Nephron (organoid): ENCODE results near the gene ZNF155.
A peak's percentile ranks its signal among the peaks of the same experiment; 100 is the strongest.

Source experiments
- H3K27ac Mint-ChIP-seq, 3 experiments: 2 replicates each; pipeline ENCODE4 v1.8.0; 2020; ENCODE audit warnings: mixed read lengths in 3 of 3, mild to moderate bottlenecking in 2 of 3, moderate library complexity in 1 of 3
- H3K27me3 Mint-ChIP-seq: 2 replicates; pipeline ENCODE4 v1.8.0; 2021; ENCODE audit warnings: low read depth, mild to moderate bottlenecking, moderate library complexity, mixed read lengths
- H3K36me3 Mint-ChIP-seq: 2 replicates; pipeline ENCODE4 v1.8.0; 2020; ENCODE audit warnings: low read depth, mixed read lengths
- H3K4me1 Mint-ChIP-seq: 2 replicates; pipeline ENCODE4 v1.8.0; 2020; ENCODE audit warnings: mixed read lengths
- H3K4me3 Mint-ChIP-seq, 3 experiments: 2 replicates each; pipeline ENCODE4 v1.8.0; 2020; ENCODE audit warnings: mild to moderate bottlenecking in 3 of 3, mixed read lengths in 3 of 3, moderate library complexity in 2 of 3
- H3K9me3 Mint-ChIP-seq: 2 replicates; pipeline ENCODE4 v1.8.0; 2020; ENCODE audit warnings: mixed read lengths
- CTCF ChIP-seq, 3 experiments: fragments of 200-600 bp; sonication (generic); IDR thresholded peaks; one replicate each; pipeline ENCODE4 v1.5.0; 2021; ENCODE audit warnings: antibody characterized with exemption in 3 of 3; ENCODE audit not compliant: unreplicated experiment in 3 of 3

Gene ZNF155

GRCh38 chr19:44002212-44002565, 18.2 kb downstream of the ZNF155 start:
- Mint-ChIP-seq H3K4me3 (peak overlapping the region; percentile 98 to 99 (median 99)), H3K4me1 (peaks cover 19% of the 10 kb centered on the region), H3K36me3 (peaks cover 34% of the 10 kb centered on the region), H3K27me3 (no peaks in the 10 kb centered on the region), H3K27ac (peak overlapping the region; percentile 78 to 92 (median 91)), H3K9me3 (peaks cover 30% of the 10 kb centered on the region)
- TF ChIP-seq CTCF (IDR thresholded peaks at IDR 0.05; ENCODE audit: unreplicated experiment in 3 of 3), result no peak

DNA sequence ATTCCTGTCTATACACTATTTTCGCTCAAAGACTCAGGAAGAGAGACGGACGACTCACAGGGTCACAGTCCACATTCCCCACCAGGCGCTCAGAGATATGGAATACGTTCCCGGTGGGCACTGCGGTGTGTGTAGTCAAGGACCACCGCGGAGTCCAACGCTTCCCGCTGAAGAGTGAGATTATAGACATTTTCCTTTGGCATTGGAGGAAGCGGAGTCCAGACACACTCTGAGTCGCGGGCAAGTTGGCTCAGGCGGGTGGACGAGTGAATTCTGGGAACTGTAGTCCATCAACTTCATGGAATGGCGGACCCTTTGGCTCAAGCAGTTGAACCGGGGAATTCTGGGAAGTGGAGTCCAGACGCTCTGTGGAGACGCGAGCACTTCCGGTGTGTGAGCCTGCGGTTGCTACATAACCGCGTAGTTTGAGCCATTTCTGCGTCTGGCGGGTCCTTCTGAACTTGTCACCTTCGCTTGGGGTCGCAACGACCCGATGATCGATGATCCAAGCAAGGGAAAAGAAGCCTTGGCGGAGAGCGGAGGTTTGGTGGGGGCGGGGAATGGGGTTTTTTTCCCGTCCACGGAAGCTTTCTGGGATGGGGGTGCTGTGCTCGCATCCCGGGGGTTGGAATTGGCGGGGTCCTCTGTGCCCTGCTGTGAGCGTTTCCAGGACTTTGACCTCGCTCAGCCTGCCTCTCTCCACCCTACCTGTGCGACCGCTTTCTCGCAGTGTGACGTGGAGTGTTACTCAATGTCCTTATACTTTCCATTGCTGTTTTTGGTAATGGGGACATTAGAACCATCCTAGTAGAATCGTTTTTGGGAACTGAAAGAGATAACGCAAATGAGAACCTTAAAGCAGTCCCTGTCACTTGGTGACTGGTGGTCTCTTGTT, 18.8 kb downstream of the ZNF155 start, which contains the start of gene ZNF230:
TSS of gene ZNF230 (plus strand) at position 392 of the 895 bp plus-strand sequence. CDS start 4,122 bp downstream, outside the sequence.
- Mint-ChIP-seq H3K9me3 (peaks cover 36% of the 10 kb centered on the region), H3K4me3 (peak within 1 kb of the TSS; percentile 98 to 99 (median 99)), H3K27ac (peak within 1 kb of the TSS; percentile 78 to 92 (median 91)), H3K27me3 (no peaks in the 10 kb centered on the region), H3K4me1 (peaks cover 19% of the 10 kb centered on the region), H3K36me3 (peaks cover 34% of the 10 kb centered on the region)
- TF ChIP-seq CTCF (IDR thresholded peaks at IDR 0.05; ENCODE audit: unreplicated experiment in 3 of 3), result no peak

GRCh38 chr19:44003461-44004009, 19.5 kb downstream of the ZNF155 start:
- Mint-ChIP-seq H3K4me1 (peaks cover 19% of the 10 kb centered on the region), H3K27me3 (no peaks in the 10 kb centered on the region), H3K27ac (peak overlapping the region; percentile 20 to 92 (median 54)), H3K36me3 (peaks cover 34% of the 10 kb centered on the region), H3K4me3 (peak overlapping the region; percentile 98 to 99 (median 99)), H3K9me3 (peaks cover 40% of the 10 kb centered on the region)
- no peak for TF ChIP-seq CTCF (IDR thresholded peaks at IDR 0.05; ENCODE audit: unreplicated experiment in 3 of 3)

- H3K27ac Mint-ChIP-seq, result no peak overlapping the region
- no peaks in the 10 kb centered on the region for H3K27me3 Mint-ChIP-seq
- H3K36me3 Mint-ChIP-seq, result peaks cover 56% of the 10 kb centered on the region
- peaks cover 19% of the 10 kb centered on the region for H3K4me1 Mint-ChIP-seq
- H3K4me3 Mint-ChIP-seq, result peak overlapping the region in 1 of 3 experiments; percentile 7
- H3K9me3 Mint-ChIP-seq, result peaks cover 61% of the 10 kb centered on the region
- no peak for TF ChIP-seq CTCF (IDR thresholded peaks at IDR 0.05; ENCODE audit: unreplicated experiment in 3 of 3)
Observed at GRCh38 chr19:44005973-44006372, 22.0 kb downstream of the ZNF155 start.

GRCh38 chr19:44007473-44007872, 23.5 kb downstream of the ZNF155 start:
- peaks cover 12% of the 10 kb centered on the region for H3K4me1 Mint-ChIP-seq
- TF ChIP-seq CTCF (IDR thresholded peaks at IDR 0.05; ENCODE audit: unreplicated experiment in 3 of 3), result no peak
- no peaks in the 10 kb centered on the region for H3K27me3 Mint-ChIP-seq
- H3K27ac Mint-ChIP-seq, result no peak overlapping the region
- peaks cover 65% of the 10 kb centered on the region for H3K9me3 Mint-ChIP-seq
- H3K36me3 Mint-ChIP-seq, result peaks cover 70% of the 10 kb centered on the region
- H3K4me3 Mint-ChIP-seq, result no peak overlapping the region
